Lower leg skin (tissue), 4 donors: ENCODE measurements around the gene NOPCHAP1. TPM values are rescaled to one million over a fixed set of nuclear protein-coding genes. Genes with fewer than 3 reads are reported as not detected.
"Not testable (repeated sequence)": the region's sequence is repeated elsewhere in the genome, so short reads cannot be mapped to it uniquely, and the experiment has no call there.

ENCODE experiments used
- DNase-seq, 2 donors: peaks; one replicate each; pipeline ENCODE4 v3.0.0-alpha.2; 2019; ENCODE audit warnings: low spot score in 2 of 2
- H3K4me3 ChIP-seq: fragments of 200-600 bp; sonication (generic); 2 replicates; pipeline ENCODE4 v1.5.1; 2017; ENCODE audit warnings: mild to moderate bottlenecking, low read depth; ENCODE audit not compliant: poor library complexity, severe bottlenecking
- CTCF ChIP-seq, 3 donors: fragments of 450-650 bp; IDR thresholded peaks; one replicate each; pipeline ENCODE4 v1.5.1; 2016; ENCODE audit warnings: antibody characterized with exemption in 3 of 3, mild to moderate bottlenecking in 3 of 3, moderate library complexity in 2 of 3
- POLR2A ChIP-seq, 2 donors: fragments of 450-650 bp; IDR thresholded peaks; one replicate each; pipeline ENCODE4 v1.6.1; 2016 to 2017; ENCODE audit warnings: antibody characterized with exemption in 2 of 2, mild to moderate bottlenecking in 1 of 2, moderate library complexity in 1 of 2
- WGBS, 2 donors: methylation state at CpG; one replicate each; pipeline ENCODE4 v1.1.5; 2018; 5-methylcytosine and 5-hydroxymethylcytosine counted together
- intact Hi-C: fragments of 100-400 bp; cut with DNase I; formaldehyde crosslinking; loops from one replicate; pipeline ENCODE4 v1.15.0; 2023; ENCODE audit warnings: low total_unique reads
- total RNA-seq, 4 donors: library from RNA; depleted of rRNA; stranded (reverse); fragments of >200 nt; gene quantifications; one replicate each; pipeline ENCODE4 v1.1.0, GENCODE V29; 2016

The NOPCHAP1 gene
- total RNA-seq, 4 donors from 2014 or later: 2.0 to 5.4 (median 3.6) TPM

GRCh38 chr12:104944252-104944651, 41.9 kb upstream of the NOPCHAP1 start:
- TF ChIP-seq CTCF (IDR thresholded peaks at IDR 0.05): no peak
- no peak for TF ChIP-seq POLR2A (IDR thresholded peaks at IDR 0.05)
- no peak overlapping the region for H3K4me3 ChIP-seq
- intact Hi-C loops: no loop called here
- no peak for DNase-seq
- 87 to 92% methylated on average over 3 of the region's 3 CpGs for WGBS, 2 donors

- DNase-seq, intact Hi-C loops: not testable (repeated sequence)
- 92 to 94% methylated on average over 4 of the region's 4 CpGs for WGBS, 2 donors
Measured at GRCh38 chr12:104948716-104949115, 37.4 kb upstream of the NOPCHAP1 start.

GRCh38 chr12:104951759-104952509, 34.2 kb upstream of the NOPCHAP1 start:
- DNase-seq: no peak
- intact Hi-C loops: no loop called here

More at GRCh38 chr12:104948716-104949115, 37.4 kb upstream of the NOPCHAP1 start:
- not testable (repeated sequence) for H3K4me3 ChIP-seq

GRCh38 chr12:104952816-104953215, 33.3 kb upstream of the NOPCHAP1 start:
- TF ChIP-seq POLR2A (IDR thresholded peaks at IDR 0.05): no peak
- TF ChIP-seq CTCF (IDR thresholded peaks at IDR 0.05): no peak
- no peak overlapping the region for H3K4me3 ChIP-seq
- DNase-seq: no peak
- 84 to 91% methylated on average over 3 of the region's 3 CpGs for WGBS, 2 donors
- intact Hi-C loops: no loop called here

More at GRCh38 chr12:104951759-104952509, 34.2 kb upstream of the NOPCHAP1 start:
- WGBS, 2 donors: 88% methylated on average over 5 of the region's 5 CpGs
- no peak overlapping the region for H3K4me3 ChIP-seq
- no peak for TF ChIP-seq POLR2A (IDR thresholded peaks at IDR 0.05)
- no peak for TF ChIP-seq CTCF (IDR thresholded peaks at IDR 0.05)

GRCh38 chr12:104953323-104953722, 32.8 kb upstream of the NOPCHAP1 start:
- WGBS, 2 donors: 65 to 71% methylated on average over 2 of the region's 2 CpGs
- no peak overlapping the region for H3K4me3 ChIP-seq
- TF ChIP-seq CTCF (IDR thresholded peaks at IDR 0.05) (no peak), POLR2A (IDR thresholded peaks at IDR 0.05) (no peak)
- no peak for DNase-seq
- intact Hi-C loops: no loop called here

GRCh38 chr12:104955703-104956102, 30.4 kb upstream of the NOPCHAP1 start:
- TF ChIP-seq CTCF (IDR thresholded peaks at IDR 0.05) (no peak), POLR2A (IDR thresholded peaks at IDR 0.05) (no peak)
- no peak for DNase-seq
- 72 to 91% methylated on average over 2 of the region's 2 CpGs for WGBS, 2 donors
- intact Hi-C loops: no loop called here
- H3K4me3 ChIP-seq: no peak overlapping the region
